ENCODE measurements around the gene ARL4C. TPM values are rescaled to one million over a fixed set of nuclear protein-coding genes. Genes with fewer than 3 reads are reported as not detected.
A peak's percentile ranks its signal among the peaks of the same experiment; 100 is the strongest.

Gene ARL4C
- total RNA-seq, 6 donors from 2014 or later = 16.6 to 33.1 (median 20.1) TPM

DNA sequence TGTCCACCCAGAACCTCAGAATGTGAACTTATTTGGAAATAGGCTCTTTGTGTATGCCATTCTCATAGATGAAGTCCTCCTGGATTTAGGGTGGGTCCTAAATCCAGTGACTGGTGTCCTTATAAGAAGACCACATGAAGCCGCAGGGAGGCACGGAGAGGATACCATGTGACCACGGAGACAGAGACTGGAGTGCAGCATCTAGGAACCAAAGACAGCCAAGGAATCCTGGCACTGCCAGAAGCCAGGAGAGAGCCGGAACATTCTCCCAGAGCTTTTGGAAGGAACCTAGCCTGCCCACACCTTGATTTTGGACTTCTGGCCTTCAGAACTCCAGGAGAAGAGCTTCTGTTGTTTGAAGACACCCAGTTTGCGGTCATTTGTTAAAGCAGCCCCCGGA is 49.7 kb downstream of the ARL4C start:
- TF ChIP-seq EP300 (IDR thresholded peaks at IDR 0.05) (no peak), POLR2A (IDR thresholded peaks at IDR 0.05) (no peak), POLR2AphosphoS5 (IDR thresholded peaks at IDR 0.05) (no peak)
- TF ChIP-seq, protein P1, sequence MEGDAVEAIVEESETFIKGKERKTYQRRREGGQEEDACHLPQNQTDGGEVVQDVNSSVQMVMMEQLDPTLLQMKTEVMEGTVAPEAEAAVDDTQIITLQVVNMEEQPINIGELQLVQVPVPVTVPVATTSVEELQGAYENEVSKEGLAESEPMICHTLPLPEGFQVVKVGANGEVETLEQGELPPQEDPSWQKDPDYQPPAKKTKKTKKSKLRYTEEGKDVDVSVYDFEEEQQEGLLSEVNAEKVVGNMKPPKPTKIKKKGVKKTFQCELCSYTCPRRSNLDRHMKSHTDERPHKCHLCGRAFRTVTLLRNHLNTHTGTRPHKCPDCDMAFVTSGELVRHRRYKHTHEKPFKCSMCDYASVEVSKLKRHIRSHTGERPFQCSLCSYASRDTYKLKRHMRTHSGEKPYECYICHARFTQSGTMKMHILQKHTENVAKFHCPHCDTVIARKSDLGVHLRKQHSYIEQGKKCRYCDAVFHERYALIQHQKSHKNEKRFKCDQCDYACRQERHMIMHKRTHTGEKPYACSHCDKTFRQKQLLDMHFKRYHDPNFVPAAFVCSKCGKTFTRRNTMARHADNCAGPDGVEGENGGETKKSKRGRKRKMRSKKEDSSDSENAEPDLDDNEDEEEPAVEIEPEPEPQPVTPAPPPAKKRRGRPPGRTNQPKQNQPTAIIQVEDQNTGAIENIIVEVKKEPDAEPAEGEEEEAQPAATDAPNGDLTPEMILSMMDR (IDR thresholded peaks at IDR 0.05) = no peak
- no peak for DNase-seq
- Histone ChIP-seq H3K4me3 (no peak overlapping the region), H3K27ac (no peak overlapping the region), H3K27me3 (no peaks in the 10 kb centered on the region), H3K4me1 (peaks cover 10 to 22% (median 19%) of the 10 kb centered on the region in 4 donors), H3K9me3 (no peaks in the 10 kb centered on the region), H3K36me3 (no peaks in the 10 kb centered on the region)
- 94 to 97% methylated on average over 4 to 6 of the region's 6 CpGs for WGBS, 2 donors
- no peak for ATAC-seq (ENCODE audit: low FRiP score in 2 of 2)

GRCh38 chr2:234446404-234447076 is 50.3 kb downstream of the ARL4C start:
- Histone ChIP-seq H3K4me3 (no peak overlapping the region), H3K27me3 (no peaks in the 10 kb centered on the region), H3K4me1 (peaks cover 10 to 22% (median 19%) of the 10 kb centered on the region in 4 donors), H3K9me3 (no peaks in the 10 kb centered on the region), H3K27ac (peak overlapping the region; percentile 62 to 83 (median 69)), H3K36me3 (no peaks in the 10 kb centered on the region)
- DNase-seq (peak; percentile 50 to 81), ATAC-seq (ENCODE audit: low FRiP score in 2 of 2) (peak; percentile 87 to 95)
- WGBS, 2 donors = 53 to 55% methylated on average over 15 to 18 of the region's 18 CpGs
- TF ChIP-seq POLR2A (IDR thresholded peaks at IDR 0.05) (peak in 1 of 4 donors; percentile 72), POLR2AphosphoS5 (IDR thresholded peaks at IDR 0.05) (peak; percentile 10 to 49)
- TF ChIP-seq, protein P1 (IDR thresholded peaks at IDR 0.05) = no peak

- Histone ChIP-seq H3K9me3 (no peaks in the 10 kb centered on the region), H3K4me1 (peaks cover 10 to 22% (median 19%) of the 10 kb centered on the region in 4 donors), H3K27ac (peak overlapping the region in 2 of 4 donors; percentile 62 to 83), H3K4me3 (no peak overlapping the region), H3K27me3 (no peaks in the 10 kb centered on the region), H3K36me3 (no peaks in the 10 kb centered on the region)
- 30 to 34% methylated on average over 10 of the region's 10 CpGs for WGBS, 2 donors
- ATAC-seq (ENCODE audit: low FRiP score in 2 of 2) (no peak), DNase-seq (no peak)
- TF ChIP-seq EP300 (IDR thresholded peaks at IDR 0.05) = no peak
- no peak for TF ChIP-seq POLR2AphosphoS5 (IDR thresholded peaks at IDR 0.05)
- TF ChIP-seq POLR2A (IDR thresholded peaks at IDR 0.05) = no peak
- TF ChIP-seq, protein P1 (IDR thresholded peaks at IDR 0.05) = no peak
These were observed 52.0 kb downstream of the ARL4C start for GRCh38 chr2:234444893-234445292.

- WGBS, 2 donors = 83 to 90% methylated on average over 4 of the region's 4 CpGs
- H3K4me3 ChIP-seq = no peak overlapping the region
- H3K36me3 ChIP-seq = no peaks in the 10 kb centered on the region
- no peak for ATAC-seq (ENCODE audit: low FRiP score in 2 of 2)
- DNase-seq = no peak
- TF ChIP-seq POLR2A (IDR thresholded peaks at IDR 0.05) (no peak), POLR2AphosphoS5 (IDR thresholded peaks at IDR 0.05) (no peak), EP300 (IDR thresholded peaks at IDR 0.05) (no peak)
- TF ChIP-seq, protein P1 (IDR thresholded peaks at IDR 0.05) = no peak
- no peaks in the 10 kb centered on the region for H3K9me3 ChIP-seq
- H3K4me1 ChIP-seq = peaks cover 10 to 22% (median 19%) of the 10 kb centered on the region in 4 donors
- no peaks in the 10 kb centered on the region for H3K27me3 ChIP-seq
- H3K27ac ChIP-seq = no peak overlapping the region
These were observed 52.6 kb downstream of the ARL4C start for GRCh38 chr2:234444242-234444730.
